ENCODE measurements around the gene AURKAIP1. TPM values are rescaled to one million over a fixed set of nuclear protein-coding genes. Genes with fewer than 3 reads are reported as not detected.
A peak's percentile ranks its signal among the peaks of the same experiment; 100 is the strongest.

Gene AURKAIP1
- total and polyA plus RNA-seq, 2 of the 13 experiments (the other 11 are each of a cell fraction or from before 2014, with no cell fraction given): 69.5 to 175 TPM

- TF ChIP-seq TFE3 (CRISPR knock-in tag; IDR thresholded peaks at IDR 0.05) (no peak; the same call in 1 of the 2 replicates), ZNF747 (CRISPR knock-in tag; IDR thresholded peaks at IDR 0.05; ENCODE audit: borderline replicate concordance) (peak; percentile 43), ZBED4 (CRISPR knock-in tag; IDR thresholded peaks at IDR 0.05; ENCODE audit: borderline replicate concordance) (peak; percentile 72; the same call in 1 of the 2 replicates), HOXA5 (CRISPR knock-in tag; IDR thresholded peaks at IDR 0.05) (peak; percentile 40; the same call in 1 of the 2 replicates), ZSCAN22 (CRISPR knock-in tag; IDR thresholded peaks at IDR 0.05) (no peak), STAT5B (CRISPR knock-in tag; IDR thresholded peaks at IDR 0.05) (no peak), NFYB (CRISPR knock-in tag; IDR thresholded peaks at IDR 0.05) (peak; percentile 98), HOXA9 (CRISPR knock-in tag; IDR thresholded peaks at IDR 0.05; ENCODE audit: borderline replicate concordance) (no peak), ZNF567 (CRISPR knock-in tag; IDR thresholded peaks at IDR 0.05; ENCODE audit: borderline replicate concordance) (no peak), XRCC5 (optimal IDR thresholded peaks at IDR 0.05; ENCODE audit: low read length) (no peak), TRIM24 (CRISPR knock-in tag; IDR thresholded peaks at IDR 0.05) (no peak), ARNT (IDR thresholded peaks at IDR 0.05) (no peak), SIX1 (CRISPR knock-in tag; IDR thresholded peaks at IDR 0.05; ENCODE audit: borderline replicate concordance) (no peak), ZNF280D (CRISPR knock-in tag; IDR thresholded peaks at IDR 0.05) (no peak; the same call in 1 of the 2 replicates), TGIF2 (CRISPR knock-in tag; IDR thresholded peaks at IDR 0.05) (0 out of 2 replicates have a peak, but pooled peaks have one; percentile 27), SMARCE1 (IDR thresholded peaks at IDR 0.05; ENCODE audit: borderline replicate concordance) (no peak), MIER3 (CRISPR knock-in tag; IDR thresholded peaks at IDR 0.05; ENCODE audit: borderline replicate concordance) (no peak; the same call in 1 of the 2 replicates), SMARCC2 (IDR thresholded peaks at IDR 0.05) (no peak), NCOA1 (CRISPR knock-in tag; IDR thresholded peaks at IDR 0.05) (peak; percentile 62; the same call in 1 of the 2 replicates), ZNF883 (CRISPR knock-in tag; IDR thresholded peaks at IDR 0.05; ENCODE audit: not compliant biosample characterization) (peak; percentile 18), U2AF1 (optimal IDR thresholded peaks at IDR 0.05; ENCODE audit: low read depth, low read length) (peak; percentile 52), TAF1 (CRISPR knock-in tag; IDR thresholded peaks at IDR 0.05) (peak; percentile 88; the same call in 1 of the 2 replicates)
Measured at GRCh38 chr1:1399187-1399871, 24.3 kb upstream of the AURKAIP1 start, which contains the start of gene CCNL2 (continued).
